ENCODE results near the gene CHPF2.

GRCh38 chr7:151218170-151218569 lies 14.1 kb upstream of the CHPF2 start:
- TF ChIP-seq CTCF (IDR thresholded peaks at IDR 0.05) (no peak), POLR2A (IDR thresholded peaks at IDR 0.05) (no peak)
